Loucy (cell line): ENCODE data around the gene ASIC2.

Source experiments
- H2AFZ ChIP-seq: fragments of 200-600 bp; sonication (generic); 2 replicates; pipeline ENCODE4 v1.6.0; 2016; ENCODE audit warnings: antibody characterized with exemption, mild to moderate bottlenecking, low read length, moderate library complexity
- H3F3A ChIP-seq: fragments of 200-600 bp; 2 replicates; pipeline ENCODE4 v1.6.0; 2016; ENCODE audit warnings: antibody characterized with exemption, low read depth, mild to moderate bottlenecking
- H3K27me3 ChIP-seq: fragments of 200-600 bp; sonication (generic); 2 replicates; pipeline ENCODE4 v1.6.1; 2014; ENCODE audit warnings: low read length, mild to moderate bottlenecking; ENCODE audit not compliant: insufficient read depth, poor library complexity, severe bottlenecking
- H3K36me3 ChIP-seq: fragments of 200-600 bp; sonication (generic); 2 replicates; pipeline ENCODE4 v1.6.1; 2016; ENCODE audit warnings: low read length; ENCODE audit not compliant: insufficient read depth
- H3K4me1 ChIP-seq: fragments of 200-600 bp; sonication (generic); 2 replicates; pipeline ENCODE4 v1.5.1; 2014; ENCODE audit warnings: low read length, mild to moderate bottlenecking; ENCODE audit not compliant: insufficient read depth, poor library complexity, severe bottlenecking
- H3K4me2 ChIP-seq: fragments of 200-600 bp; sonication (generic); 2 replicates; pipeline ENCODE4 v1.6.0; 2014; ENCODE audit warnings: antibody characterized with exemption, low read length, low read depth, mild to moderate bottlenecking; ENCODE audit not compliant: poor library complexity, severe bottlenecking
- H3K4me3 ChIP-seq: fragments of 200-600 bp; sonication (generic); 2 replicates; pipeline ENCODE4 v1.5.1; 2014; ENCODE audit warnings: low read length, mild to moderate bottlenecking, mixed read lengths; ENCODE audit not compliant: poor library complexity, severe bottlenecking
- H3K79me2 ChIP-seq: fragments of 200-600 bp; sonication (generic); 2 replicates; pipeline ENCODE4 v1.6.1; 2014; ENCODE audit warnings: low read length; ENCODE audit not compliant: insufficient read depth
- H3K9ac ChIP-seq: fragments of 200-600 bp; sonication (generic); 2 replicates; pipeline ENCODE4 v1.6.0; 2014; ENCODE audit warnings: mild to moderate bottlenecking, low read depth, low read length, moderate library complexity; ENCODE audit not compliant: poor library complexity, severe bottlenecking
- H3K9me2 ChIP-seq: fragments of 200-600 bp; sonication (generic); replicated peaks from 2 replicates; pipeline ENCODE4 v1.6.1; 2016; ENCODE audit warnings: low read depth, low read length, mixed read lengths
- H3K9me3 ChIP-seq: fragments of 200-600 bp; sonication (generic); 2 replicates; pipeline ENCODE4 v1.6.1; 2014; ENCODE audit warnings: mild to moderate bottlenecking, antibody characterized with exemption, low read length, low read depth; ENCODE audit not compliant: insufficient read depth
- H4K20me1 ChIP-seq: fragments of 200-600 bp; sonication (generic); 2 replicates; pipeline ENCODE4 v1.6.0; 2014; ENCODE audit warnings: antibody characterized with exemption, low read length, mild to moderate bottlenecking; ENCODE audit not compliant: insufficient read depth, poor library complexity, severe bottlenecking
- CTCF ChIP-seq: fragments of 200-600 bp; sonication (generic); conservative IDR thresholded peaks from 2 replicates; pipeline ENCODE4 v1.5.1; 2014; ENCODE audit warnings: mild to moderate bottlenecking, antibody characterized with exemption, low read length
- EZH2phosphoT487 ChIP-seq: fragments of 200-600 bp; IDR thresholded peaks from 2 replicates; pipeline ENCODE4 v1.6.1; 2018; ENCODE audit warnings: antibody characterized with exemption, mild to moderate bottlenecking, moderate library complexity, borderline replicate concordance

ASIC2 gene

GRCh38 chr17:33016920-33017319 is 276.2 kb downstream of the ASIC2 start:
- no peak overlapping the region for H3K4me3 ChIP-seq
- no peaks in the 10 kb centered on the region for H3K9me2 ChIP-seq
- no peak overlapping the region for H2AFZ ChIP-seq
- no peaks in the 10 kb centered on the region for H3K36me3 ChIP-seq
- H3K9ac ChIP-seq, result no peak overlapping the region
- H3K9me3 ChIP-seq, result peaks cover 5% of the 10 kb centered on the region; the same call in 1 of the 2 replicates
- H4K20me1 ChIP-seq, result no peaks in the 10 kb centered on the region
- H3K79me2 ChIP-seq, result no peaks in the 10 kb centered on the region
- H3F3A ChIP-seq, result no peaks in the 10 kb centered on the region
- no peak overlapping the region for H3K4me2 ChIP-seq
- H3K4me1 ChIP-seq, result no peaks in the 10 kb centered on the region
- H3K27me3 ChIP-seq, result no peaks in the 10 kb centered on the region
- no peak for TF ChIP-seq EZH2phosphoT487
- no peak for TF ChIP-seq CTCF

DNA sequence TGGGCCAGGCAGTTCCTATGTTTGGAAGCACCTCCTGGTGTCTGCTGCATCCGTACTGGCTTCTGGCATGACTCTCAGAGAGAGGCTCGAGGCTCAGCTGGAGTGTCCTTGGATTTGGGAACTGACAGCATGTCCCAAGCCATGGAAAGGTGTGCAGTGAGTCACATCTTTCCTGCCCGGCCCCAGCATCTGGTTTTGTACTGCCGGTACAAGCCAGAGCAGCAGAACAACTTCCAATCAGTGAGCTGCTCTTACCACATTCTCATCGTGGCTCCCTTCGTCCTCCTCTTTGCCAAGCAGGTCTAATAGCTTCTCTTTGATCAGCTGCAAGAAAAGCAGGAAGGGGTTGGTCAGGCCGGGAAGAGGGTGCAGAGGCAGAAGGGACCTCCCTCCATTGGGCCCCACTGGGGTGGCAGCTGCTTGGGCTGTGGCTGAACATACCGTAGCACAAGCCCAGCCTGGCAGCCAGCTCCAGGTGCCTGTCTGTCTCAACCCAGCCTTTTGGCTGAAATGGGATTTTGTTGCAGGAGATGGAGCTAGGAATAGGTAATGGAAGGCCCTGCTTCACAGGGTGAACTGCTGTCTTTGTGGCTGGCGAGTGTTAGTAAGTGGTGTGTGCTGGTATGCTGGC is 277.3 kb downstream of the ASIC2 start:
- Histone ChIP-seq H3K36me3 (no peaks in the 10 kb centered on the region), H3K9me2 (no peaks in the 10 kb centered on the region), H4K20me1 (no peaks in the 10 kb centered on the region), H3K9me3 (peaks cover 5% of the 10 kb centered on the region; the same call in 1 of the 2 replicates), H3K27me3 (no peaks in the 10 kb centered on the region), H3K79me2 (no peaks in the 10 kb centered on the region), H3K4me2 (no peak overlapping the region), H2AFZ (no peak overlapping the region), H3K4me1 (no peaks in the 10 kb centered on the region), H3K4me3 (no peak overlapping the region), H3K9ac (no peak overlapping the region), H3F3A (no peaks in the 10 kb centered on the region)
- no peak for TF ChIP-seq CTCF
- no peak for TF ChIP-seq EZH2phosphoT487

DNA sequence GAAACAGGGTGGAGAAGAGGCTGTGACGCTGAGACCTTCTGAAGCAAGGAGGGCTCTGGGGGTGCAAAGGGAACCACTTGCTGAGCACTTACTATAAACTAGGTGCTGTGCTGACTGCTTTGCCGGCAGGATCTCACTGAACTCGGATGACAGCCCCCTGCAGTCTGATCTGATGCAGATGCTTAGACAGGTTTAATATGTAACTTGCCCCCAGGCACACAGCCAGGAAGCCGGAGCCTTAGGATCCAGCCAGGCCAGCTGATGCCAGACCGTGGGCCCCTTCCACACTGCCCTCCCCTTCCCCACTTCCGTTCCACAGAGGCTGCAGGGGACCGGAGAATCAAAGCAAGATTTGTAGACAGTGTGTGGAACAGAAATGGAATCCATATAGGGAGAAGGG is 278.3 kb downstream of the ASIC2 start:
- no peak overlapping the region for H3K4me2 ChIP-seq
- H3K4me3 ChIP-seq, result no peak overlapping the region
- H3K9me3 ChIP-seq, result peaks cover 7% of the 10 kb centered on the region; the same call in 1 of the 2 replicates
- no peaks in the 10 kb centered on the region for H3K4me1 ChIP-seq
- H3K79me2 ChIP-seq, result no peaks in the 10 kb centered on the region
- H3K27me3 ChIP-seq, result no peaks in the 10 kb centered on the region
- TF ChIP-seq EZH2phosphoT487, result no peak
- TF ChIP-seq CTCF, result no peak
- no peaks in the 10 kb centered on the region for H4K20me1 ChIP-seq
- no peak overlapping the region for H3K9ac ChIP-seq
- no peaks in the 10 kb centered on the region for H3K36me3 ChIP-seq
- H3K9me2 ChIP-seq, result no peaks in the 10 kb centered on the region
- H2AFZ ChIP-seq, result no peak overlapping the region
- no peaks in the 10 kb centered on the region for H3F3A ChIP-seq
